OCI-LY3 (cell line): ENCODE data around the gene WDR59.

Experiments
- H2AFZ ChIP-seq: fragments of 200-600, 300-600 bp; shearing (Covaris generic); 2 replicates; pipeline ENCODE4 v1.6.0; 2014; ENCODE audit warnings: antibody characterized with exemption, low read depth, low read length
- H3K27ac ChIP-seq: fragments of 200-600, 300-600 bp; sonication (generic); 2 replicates; pipeline ENCODE4 v1.5.1; 2014; ENCODE audit warnings: mild to moderate bottlenecking, low read length, moderate library complexity, mixed read lengths
- H3K27me3 ChIP-seq: fragments of 200-600, 300-600 bp; sonication (generic); 2 replicates; pipeline ENCODE4 v1.6.1; 2014; ENCODE audit warnings: low read depth, low read length, mixed read lengths
- H3K36me3 ChIP-seq: fragments of 200-600, 300-600 bp; sonication (generic); replicated peaks from 2 replicates; pipeline ENCODE3; 2014; ENCODE audit warnings: low read depth, low read length, mixed read lengths
- H3K4me1 ChIP-seq: fragments of 300-600, 200-600 bp; sonication (generic); 2 replicates; pipeline ENCODE4 v1.6.1; 2014; ENCODE audit warnings: low read length, mixed read lengths
- H3K4me2 ChIP-seq: fragments of 200-600, 300-600 bp; sonication (generic); 2 replicates; pipeline ENCODE4 v1.6.1; 2014; ENCODE audit warnings: low read length, mixed read lengths
- H3K4me3 ChIP-seq: fragments of 300-600, 200-600 bp; sonication (generic); 2 replicates; pipeline ENCODE4 v1.5.1; 2014; ENCODE audit warnings: antibody characterized with exemption, mild to moderate bottlenecking, low read length, moderate library complexity
- H3K79me2 ChIP-seq: fragments of 300-600, 200-600 bp; shearing (Covaris generic); 2 replicates; pipeline ENCODE4 v1.6.1; 2014; ENCODE audit warnings: mild to moderate bottlenecking, low read length, mixed read lengths
- H3K9ac ChIP-seq: fragments of 300-600, 200-600 bp; shearing (Covaris generic); 2 replicates; pipeline ENCODE4 v1.6.0; 2014; ENCODE audit warnings: mild to moderate bottlenecking, low read length, moderate library complexity
- H3K9me3 ChIP-seq: fragments of 200-600, 300-600 bp; shearing (Covaris generic); 2 replicates; pipeline ENCODE4 v1.6.1; 2014; ENCODE audit warnings: low read length, mixed read lengths; ENCODE audit not compliant: insufficient read depth
- H4K20me1 ChIP-seq: fragments of 200-600, 300-600 bp; sonication (generic); 2 replicates; pipeline ENCODE4 v1.6.1; 2016; ENCODE audit warnings: low read length, mixed read lengths; ENCODE audit not compliant: insufficient read depth
- CTCF ChIP-seq: fragments of 200-600, 300-600 bp; sonication (generic); IDR thresholded peaks from 2 replicates; pipeline ENCODE4 v1.5.1; 2014; ENCODE audit warnings: antibody characterized with exemption, low read length, low read depth
- EZH2phosphoT487 ChIP-seq: fragments of 200-600 bp; shearing (Covaris generic); IDR thresholded peaks from 2 replicates; pipeline ENCODE4 v1.6.1; 2018; ENCODE audit warnings: antibody characterized with exemption, mixed run types, low read depth

WDR59 gene

GRCh38 chr16:74892574-74893461 lies 92.1 kb downstream of the WDR59 start:
- Histone ChIP-seq H3K9ac (no peak overlapping the region), H3K4me2 (no peak overlapping the region), H3K27ac (no peak overlapping the region), H3K79me2 (no peaks in the 10 kb centered on the region), H4K20me1 (no peaks in the 10 kb centered on the region), H3K9me3 (no peaks in the 10 kb centered on the region), H3K4me3 (no peak overlapping the region), H3K36me3 (peaks cover 31% of the 10 kb centered on the region), H3K4me1 (no peaks in the 10 kb centered on the region), H3K27me3 (no peaks in the 10 kb centered on the region), H2AFZ (no peak overlapping the region)
- no peak for TF ChIP-seq CTCF
- TF ChIP-seq EZH2phosphoT487 = no peak

- Histone ChIP-seq H3K79me2 (no peaks in the 10 kb centered on the region), H3K36me3 (peaks cover 40% of the 10 kb centered on the region), H3K27me3 (no peaks in the 10 kb centered on the region), H3K4me3 (no peak overlapping the region), H2AFZ (no peak overlapping the region), H3K27ac (no peak overlapping the region), H3K9me3 (no peaks in the 10 kb centered on the region), H4K20me1 (no peaks in the 10 kb centered on the region), H3K4me2 (no peak overlapping the region), H3K4me1 (no peaks in the 10 kb centered on the region), H3K9ac (no peak overlapping the region)
- no peak for TF ChIP-seq EZH2phosphoT487
- TF ChIP-seq CTCF = no peak
Observed at GRCh38 chr16:74888888-74889287, 96.0 kb downstream of the WDR59 start.

GRCh38 chr16:74888232-74888862 lies 96.6 kb downstream of the WDR59 start:
- no peaks in the 10 kb centered on the region for H3K79me2 ChIP-seq
- H4K20me1 ChIP-seq = no peaks in the 10 kb centered on the region
- no peaks in the 10 kb centered on the region for H3K27me3 ChIP-seq
- no peaks in the 10 kb centered on the region for H3K9me3 ChIP-seq
- H3K4me2 ChIP-seq = no peak overlapping the region
- peaks cover 39% of the 10 kb centered on the region for H3K36me3 ChIP-seq
- no peak overlapping the region for H3K27ac ChIP-seq
- H2AFZ ChIP-seq = no peak overlapping the region
- TF ChIP-seq EZH2phosphoT487 (no peak), CTCF (no peak)
- no peaks in the 10 kb centered on the region for H3K4me1 ChIP-seq
- no peak overlapping the region for H3K9ac ChIP-seq
- H3K4me3 ChIP-seq = no peak overlapping the region

GRCh38 chr16:74887084-74887483 lies 97.8 kb downstream of the WDR59 start:
- Histone ChIP-seq H4K20me1 (no peaks in the 10 kb centered on the region), H3K9ac (no peak overlapping the region), H3K4me1 (no peaks in the 10 kb centered on the region), H3K27me3 (no peaks in the 10 kb centered on the region), H2AFZ (no peak overlapping the region), H3K4me3 (no peak overlapping the region), H3K4me2 (no peak overlapping the region), H3K79me2 (no peaks in the 10 kb centered on the region), H3K36me3 (peaks cover 28% of the 10 kb centered on the region), H3K9me3 (no peaks in the 10 kb centered on the region), H3K27ac (no peak overlapping the region)
- TF ChIP-seq CTCF (no peak), EZH2phosphoT487 (no peak)
